ENCODE measurements around the gene SGMS1. TPM values are rescaled to one million over a fixed set of nuclear protein-coding genes. Genes with fewer than 3 reads are reported as not detected.

The SGMS1 gene
- total and polyA plus RNA-seq, 2 donors (not counting 1 experiment from before 2014, with no cell fraction given), result 39.9 to 82.1 TPM

DNA sequence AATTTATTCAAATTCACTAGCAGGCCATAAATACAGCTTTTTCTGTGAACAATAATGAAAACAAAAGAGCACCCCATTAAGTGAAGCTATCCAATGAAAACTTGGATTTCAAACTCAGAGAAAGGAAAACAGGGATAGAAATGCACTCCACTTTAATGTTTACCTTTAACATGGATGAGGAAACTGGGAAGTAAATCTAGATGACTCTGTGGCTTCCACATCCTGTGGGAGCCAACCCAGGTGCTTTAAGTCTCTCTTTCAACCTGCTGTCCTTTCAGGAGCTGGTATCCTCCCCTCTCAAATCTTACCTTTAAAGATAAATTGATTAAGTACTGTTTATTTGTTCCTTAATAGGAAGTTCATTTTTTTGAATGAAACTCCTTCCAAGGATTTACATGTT lies 21.5 kb upstream of the SGMS1 start:
- H4K20me1 ChIP-seq (ENCODE audit: control insufficient read depth, extremely low read depth, insufficient read depth, low read length), result no peaks in the 10 kb centered on the region
- no peak overlapping the region for H3K4me3 ChIP-seq (replicated peaks in 1 of 4; ENCODE audit: control extremely low read depth in 1 of 4, insufficient read depth in 1 of 4, low read depth in 3 of 4, low read length in 4 of 4)
- no peaks in the 10 kb centered on the region for H3K4me1 ChIP-seq (ENCODE audit: control insufficient read depth, extremely low read depth, insufficient read depth, low read length)
- H3K79me2 ChIP-seq (ENCODE audit: control insufficient read depth, insufficient read depth, low read length), result no peaks in the 10 kb centered on the region
- H3K9me3 ChIP-seq (ENCODE audit: control insufficient read depth, insufficient read depth, low read depth, low read length), result no peaks in the 10 kb centered on the region
- H3K9ac ChIP-seq (ENCODE audit: insufficient read depth, low read length), result no peak overlapping the region
- no peak for DNase-seq (ENCODE audit: low read depth in 2 of 2)
- H3K27me3 ChIP-seq (ENCODE audit: control insufficient read depth, insufficient read depth, low read length), result no peaks in the 10 kb centered on the region
- H2AFZ ChIP-seq (ENCODE audit: low read length), result no peak overlapping the region
- no peak overlapping the region for H3K27ac ChIP-seq (ENCODE audit: insufficient read depth, low read length)
- no peaks in the 10 kb centered on the region for H3K36me3 ChIP-seq (ENCODE audit: control insufficient read depth, insufficient read depth, low read length)
- TF ChIP-seq EZH2 (IDR thresholded peaks at IDR 0.05; ENCODE audit: low read length, missing control alignments), result no peak
- TF ChIP-seq, protein P1, sequence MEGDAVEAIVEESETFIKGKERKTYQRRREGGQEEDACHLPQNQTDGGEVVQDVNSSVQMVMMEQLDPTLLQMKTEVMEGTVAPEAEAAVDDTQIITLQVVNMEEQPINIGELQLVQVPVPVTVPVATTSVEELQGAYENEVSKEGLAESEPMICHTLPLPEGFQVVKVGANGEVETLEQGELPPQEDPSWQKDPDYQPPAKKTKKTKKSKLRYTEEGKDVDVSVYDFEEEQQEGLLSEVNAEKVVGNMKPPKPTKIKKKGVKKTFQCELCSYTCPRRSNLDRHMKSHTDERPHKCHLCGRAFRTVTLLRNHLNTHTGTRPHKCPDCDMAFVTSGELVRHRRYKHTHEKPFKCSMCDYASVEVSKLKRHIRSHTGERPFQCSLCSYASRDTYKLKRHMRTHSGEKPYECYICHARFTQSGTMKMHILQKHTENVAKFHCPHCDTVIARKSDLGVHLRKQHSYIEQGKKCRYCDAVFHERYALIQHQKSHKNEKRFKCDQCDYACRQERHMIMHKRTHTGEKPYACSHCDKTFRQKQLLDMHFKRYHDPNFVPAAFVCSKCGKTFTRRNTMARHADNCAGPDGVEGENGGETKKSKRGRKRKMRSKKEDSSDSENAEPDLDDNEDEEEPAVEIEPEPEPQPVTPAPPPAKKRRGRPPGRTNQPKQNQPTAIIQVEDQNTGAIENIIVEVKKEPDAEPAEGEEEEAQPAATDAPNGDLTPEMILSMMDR (conservative IDR thresholded peaks at IDR 0.05 in 1 of 2, IDR thresholded peaks at IDR 0.05 in 1 of 2; ENCODE audit: low read depth in 1 of 2, low read length in 2 of 2), result no peak
- H3K4me2 ChIP-seq (ENCODE audit: extremely low read depth, insufficient read depth, low read length), result no peak overlapping the region

DNA sequence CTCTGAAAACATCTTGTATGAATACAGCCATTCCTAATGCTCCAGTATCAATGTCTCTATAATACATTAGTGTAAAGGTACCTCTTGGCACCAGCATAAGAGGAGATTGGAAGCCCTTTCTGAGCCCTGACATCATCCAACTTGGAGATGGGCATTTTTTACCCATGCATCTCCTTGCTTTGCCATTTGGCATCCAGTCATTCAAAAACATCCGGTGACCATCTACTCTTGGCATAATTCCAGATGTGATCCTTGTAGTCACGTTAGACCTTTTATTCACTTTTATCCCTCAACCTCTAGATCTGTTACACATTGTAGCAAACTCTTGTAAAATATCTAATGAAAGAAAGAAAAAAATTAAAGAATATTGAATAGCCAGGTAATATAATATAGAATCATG lies 17.9 kb upstream of the SGMS1 start:
- no peaks in the 10 kb centered on the region for H3K27me3 ChIP-seq (ENCODE audit: control insufficient read depth, insufficient read depth, low read length)
- DNase-seq (ENCODE audit: low read depth in 2 of 2), result no peak

DNA sequence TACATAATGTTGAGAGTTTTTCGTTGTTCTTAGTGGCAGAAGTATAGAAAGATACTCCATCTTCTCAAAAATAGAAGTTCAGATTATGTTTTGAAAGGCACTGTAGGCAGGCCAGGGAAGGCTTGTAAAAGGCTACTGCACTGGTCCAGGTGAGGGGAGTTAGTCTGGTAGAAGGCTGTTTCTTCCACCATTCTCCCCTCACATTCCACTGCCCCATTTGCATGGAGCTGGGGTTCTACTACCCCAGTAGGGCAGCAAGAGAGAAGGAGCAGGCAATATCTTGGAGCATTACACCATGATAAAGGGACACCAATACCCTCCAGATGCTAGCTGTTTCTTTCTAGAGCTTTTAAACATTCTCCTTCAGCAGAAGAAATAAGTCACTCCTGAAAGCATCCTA lies 16.5 kb upstream of the SGMS1 start:
- TF ChIP-seq, protein P1 (conservative IDR thresholded peaks at IDR 0.05 in 1 of 2, IDR thresholded peaks at IDR 0.05 in 1 of 2; ENCODE audit: low read depth in 1 of 2, low read length in 2 of 2), result no peak
- no peak for TF ChIP-seq EZH2 (IDR thresholded peaks at IDR 0.05; ENCODE audit: low read length, missing control alignments)
- no peak for DNase-seq (ENCODE audit: low read depth in 2 of 2)
- H3K4me1 ChIP-seq (ENCODE audit: control insufficient read depth, extremely low read depth, insufficient read depth, low read length), result peaks cover 1% of the 10 kb centered on the region

More for the DNA sequence above, 17.9 kb upstream of the SGMS1 start:
- no peak overlapping the region for H3K4me2 ChIP-seq (ENCODE audit: extremely low read depth, insufficient read depth, low read length)
- no peak overlapping the region for H3K27ac ChIP-seq (ENCODE audit: insufficient read depth, low read length)
- no peaks in the 10 kb centered on the region for H3K4me1 ChIP-seq (ENCODE audit: control insufficient read depth, extremely low read depth, insufficient read depth, low read length)
- H4K20me1 ChIP-seq (ENCODE audit: control insufficient read depth, extremely low read depth, insufficient read depth, low read length), result no peaks in the 10 kb centered on the region
- H3K79me2 ChIP-seq (ENCODE audit: control insufficient read depth, insufficient read depth, low read length), result no peaks in the 10 kb centered on the region
- no peak overlapping the region for H2AFZ ChIP-seq (ENCODE audit: low read length)
- H3K36me3 ChIP-seq (ENCODE audit: control insufficient read depth, insufficient read depth, low read length), result no peaks in the 10 kb centered on the region
- no peak overlapping the region for H3K9ac ChIP-seq (ENCODE audit: insufficient read depth, low read length)
- H3K4me3 ChIP-seq (replicated peaks in 1 of 4; ENCODE audit: control extremely low read depth in 1 of 4, insufficient read depth in 1 of 4, low read depth in 3 of 4, low read length in 4 of 4), result no peak overlapping the region
- TF ChIP-seq, protein P1 (conservative IDR thresholded peaks at IDR 0.05 in 1 of 2, IDR thresholded peaks at IDR 0.05 in 1 of 2; ENCODE audit: low read depth in 1 of 2, low read length in 2 of 2), result no peak
- TF ChIP-seq EZH2 (IDR thresholded peaks at IDR 0.05; ENCODE audit: low read length, missing control alignments), result no peak
- H3K9me3 ChIP-seq (ENCODE audit: control insufficient read depth, insufficient read depth, low read depth, low read length), result no peaks in the 10 kb centered on the region

More for the DNA sequence above, 16.5 kb upstream of the SGMS1 start:
- no peaks in the 10 kb centered on the region for H3K9me3 ChIP-seq (ENCODE audit: control insufficient read depth, insufficient read depth, low read depth, low read length)
- H3K27me3 ChIP-seq (ENCODE audit: control insufficient read depth, insufficient read depth, low read length), result no peaks in the 10 kb centered on the region
- H3K27ac ChIP-seq (ENCODE audit: insufficient read depth, low read length), result no peak overlapping the region
- no peak overlapping the region for H3K9ac ChIP-seq (ENCODE audit: insufficient read depth, low read length)
- no peaks in the 10 kb centered on the region for H3K79me2 ChIP-seq (ENCODE audit: control insufficient read depth, insufficient read depth, low read length)
- no peak overlapping the region for H2AFZ ChIP-seq (ENCODE audit: low read length)
- H4K20me1 ChIP-seq (ENCODE audit: control insufficient read depth, extremely low read depth, insufficient read depth, low read length), result no peaks in the 10 kb centered on the region
- no peaks in the 10 kb centered on the region for H3K36me3 ChIP-seq (ENCODE audit: control insufficient read depth, insufficient read depth, low read length)
- H3K4me3 ChIP-seq (replicated peaks in 1 of 4; ENCODE audit: control extremely low read depth in 1 of 4, insufficient read depth in 1 of 4, low read depth in 3 of 4, low read length in 4 of 4), result no peak overlapping the region
- H3K4me2 ChIP-seq (ENCODE audit: extremely low read depth, insufficient read depth, low read length), result no peak overlapping the region
